HG03521 (cell line): Measurements from ENCODE around the gene C5orf47.

Experiments
- ATAC-seq: cut with Tn5 transposase; IDR thresholded peaks from one replicate; pipeline ENCODE4 v1.9.1; 2021; ENCODE audit warnings: mild to moderate bottlenecking, moderate library complexity; ENCODE audit not compliant: unreplicated experiment

The C5orf47 gene

GRCh38 chr5:173988554-173989431, at the start of gene C5orf47:
TSS of gene C5orf47 (plus strand) at chr5:173989170. CDS start at chr5:173989264, 94 bp downstream.
- no peak for ATAC-seq

GRCh38 chr5:173940269-173940668, 48.7 kb upstream of the C5orf47 start:
- no peak for ATAC-seq

GRCh38 chr5:173941102-173941501, 47.9 kb upstream of the C5orf47 start:
- ATAC-seq, result no peak

GRCh38 chr5:173941758-173942401, 47.1 kb upstream of the C5orf47 start:
- ATAC-seq, result no peak

- ATAC-seq, result no peak
These were observed 44.5 kb upstream of the C5orf47 start for GRCh38 chr5:173944511-173944910.

GRCh38 chr5:173945160-173945559, 43.8 kb upstream of the C5orf47 start:
- no peak for ATAC-seq

GRCh38 chr5:173946323-173946722, 42.6 kb upstream of the C5orf47 start:
- ATAC-seq, result no peak

GRCh38 chr5:173950829-173951228, 38.1 kb upstream of the C5orf47 start:
- no peak for ATAC-seq

- no peak for ATAC-seq
These were observed 35.4 kb upstream of the C5orf47 start for GRCh38 chr5:173953528-173954090.

- no peak for ATAC-seq
These were observed 34.1 kb upstream of the C5orf47 start for GRCh38 chr5:173954671-173955521.

GRCh38 chr5:173960986-173961385, 28.0 kb upstream of the C5orf47 start:
- ATAC-seq, result no peak

GRCh38 chr5:173961418-173961817, 27.6 kb upstream of the C5orf47 start:
- ATAC-seq, result no peak

- ATAC-seq, result no peak
These were observed 26.5 kb upstream of the C5orf47 start for GRCh38 chr5:173962436-173962972.

GRCh38 chr5:173963182-173963838, 25.7 kb upstream of the C5orf47 start:
- no peak for ATAC-seq

GRCh38 chr5:173963867-173964441, 25.0 kb upstream of the C5orf47 start:
- ATAC-seq, result no peak

- ATAC-seq, result no peak
These were observed 24.5 kb upstream of the C5orf47 start for GRCh38 chr5:173964506-173964905.

GRCh38 chr5:173967241-173967640, 21.7 kb upstream of the C5orf47 start:
- ATAC-seq, result no peak

GRCh38 chr5:173968154-173968797, 20.7 kb upstream of the C5orf47 start:
- ATAC-seq, result no peak
